Smooth muscle cell of the brain vasculature (primary cell): ENCODE measurements around the gene ZNF516.
A peak's percentile ranks its signal among the peaks of the same experiment; 100 is the strongest.

ENCODE experiments used
- DNase-seq: peaks from one replicate; pipeline ENCODE4 v3.0.0-alpha.2; 2012; ENCODE audit warnings: low read depth, low spot score

ZNF516 gene

DNA sequence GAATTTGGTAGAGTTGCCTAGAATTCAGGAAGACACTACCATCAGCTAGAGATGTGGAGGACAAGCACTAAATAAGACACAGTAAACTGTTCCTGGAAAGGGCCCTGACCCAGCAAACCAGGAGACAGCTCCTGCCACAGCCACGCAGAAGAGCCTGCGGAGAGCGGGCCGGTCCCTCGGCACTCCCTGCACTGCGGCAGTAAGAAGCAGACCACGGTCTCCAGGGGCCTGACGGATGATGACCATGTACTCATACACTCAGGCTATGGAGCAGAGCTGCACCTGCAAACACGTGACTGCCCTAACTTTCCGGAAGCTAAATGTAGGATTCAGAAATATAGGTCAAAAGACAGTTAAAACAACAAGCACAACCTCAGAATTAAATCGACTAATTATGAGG is 72.9 kb downstream of the ZNF516 start:
- DNase-seq, result no peak

DNA sequence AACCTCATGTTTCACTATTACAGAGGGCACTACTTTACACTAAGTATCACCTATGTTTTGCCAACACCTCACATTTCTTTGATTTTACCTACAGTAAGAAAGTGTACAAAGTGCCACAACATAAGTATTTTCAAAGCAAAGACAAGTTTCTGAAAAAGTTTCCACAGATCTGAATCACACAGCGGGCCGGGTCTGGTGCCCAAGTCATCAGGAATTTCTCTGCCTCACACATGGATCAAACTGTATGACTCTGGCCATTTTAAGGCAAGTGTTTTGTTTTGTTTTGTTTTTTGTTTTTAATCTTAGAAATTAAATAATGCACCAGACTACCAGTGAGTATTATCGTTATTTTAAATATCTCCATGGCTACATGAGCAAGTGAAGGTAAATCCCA is 73.4 kb downstream of the ZNF516 start:
- DNase-seq, result no peak

DNA sequence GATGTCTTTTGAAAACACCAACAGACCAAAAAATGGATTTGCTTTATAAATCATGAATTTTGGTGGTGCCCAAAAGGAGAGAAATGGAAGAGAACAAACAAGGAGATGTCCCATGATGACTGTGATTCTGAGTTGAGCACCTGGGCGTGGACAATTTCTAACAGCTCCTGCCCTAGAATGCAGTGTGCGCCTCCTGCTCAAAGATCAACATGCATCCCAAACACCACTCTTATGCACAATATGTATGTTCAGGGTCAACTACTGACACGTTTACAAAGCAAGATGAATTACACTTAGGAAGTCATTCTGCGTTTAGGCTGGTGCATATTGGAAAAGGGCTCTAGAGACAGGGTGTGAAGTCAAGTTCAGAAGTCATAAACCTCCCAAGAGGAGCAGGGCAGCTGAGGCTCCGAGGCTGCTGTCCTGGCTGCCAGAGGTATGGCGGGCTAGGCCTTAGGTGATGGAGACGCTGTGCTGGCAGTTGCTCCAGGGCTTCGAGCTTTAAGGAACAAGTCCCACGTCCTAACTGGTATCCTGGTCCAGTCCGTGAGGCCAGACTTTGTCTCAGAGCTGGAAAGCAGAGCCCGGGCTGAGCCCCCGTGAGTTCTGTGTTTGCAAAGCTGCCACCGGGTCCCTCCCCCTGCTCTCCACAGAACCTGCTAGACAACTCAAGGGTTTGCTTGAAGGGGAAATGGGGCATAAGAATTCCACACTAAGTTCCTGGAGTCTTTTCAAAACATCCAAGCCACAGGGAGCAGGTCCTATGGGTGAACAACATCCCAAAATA is 74.0 kb downstream of the ZNF516 start:
- no peak for DNase-seq

DNA sequence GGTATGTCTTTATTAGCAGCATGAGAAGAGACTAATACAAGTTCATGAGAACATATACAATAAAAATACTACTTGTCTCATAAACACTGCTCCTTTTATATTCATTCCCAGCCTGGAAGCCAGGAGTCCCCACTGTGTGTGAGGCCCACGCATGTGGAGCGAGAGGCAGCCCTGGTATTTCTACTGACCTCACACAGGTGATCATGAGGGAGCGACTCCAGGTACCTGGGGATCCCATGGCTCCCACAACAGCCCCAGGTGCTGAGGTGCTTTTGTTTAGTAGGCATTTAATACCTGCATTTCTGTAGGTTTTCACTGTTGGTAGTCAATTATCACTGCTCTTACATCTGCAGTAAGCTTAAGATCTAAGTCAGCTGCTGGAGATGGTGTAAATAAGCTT is 75.2 kb downstream of the ZNF516 start:
- DNase-seq, result no peak

DNA sequence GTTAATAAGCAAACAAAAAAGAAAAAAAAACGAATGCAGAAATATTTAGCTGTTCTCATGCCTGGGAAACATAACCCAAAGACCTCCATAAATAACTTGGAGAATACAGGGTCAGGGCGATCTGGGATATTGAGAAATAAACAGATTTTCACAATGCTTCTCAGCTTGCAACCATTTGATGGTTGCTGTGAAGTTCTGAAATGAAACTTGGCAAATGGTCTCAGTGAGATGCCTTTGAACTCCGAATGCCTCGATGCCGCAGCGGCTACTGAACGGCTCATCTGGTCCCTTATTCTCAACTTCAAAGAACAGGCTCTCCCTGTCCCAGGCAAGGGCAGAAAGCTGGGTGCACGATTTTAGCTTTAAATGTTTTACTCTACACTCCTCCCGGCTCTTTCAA is 78.1 kb downstream of the ZNF516 start:
- peak; percentile 13 for DNase-seq

DNA sequence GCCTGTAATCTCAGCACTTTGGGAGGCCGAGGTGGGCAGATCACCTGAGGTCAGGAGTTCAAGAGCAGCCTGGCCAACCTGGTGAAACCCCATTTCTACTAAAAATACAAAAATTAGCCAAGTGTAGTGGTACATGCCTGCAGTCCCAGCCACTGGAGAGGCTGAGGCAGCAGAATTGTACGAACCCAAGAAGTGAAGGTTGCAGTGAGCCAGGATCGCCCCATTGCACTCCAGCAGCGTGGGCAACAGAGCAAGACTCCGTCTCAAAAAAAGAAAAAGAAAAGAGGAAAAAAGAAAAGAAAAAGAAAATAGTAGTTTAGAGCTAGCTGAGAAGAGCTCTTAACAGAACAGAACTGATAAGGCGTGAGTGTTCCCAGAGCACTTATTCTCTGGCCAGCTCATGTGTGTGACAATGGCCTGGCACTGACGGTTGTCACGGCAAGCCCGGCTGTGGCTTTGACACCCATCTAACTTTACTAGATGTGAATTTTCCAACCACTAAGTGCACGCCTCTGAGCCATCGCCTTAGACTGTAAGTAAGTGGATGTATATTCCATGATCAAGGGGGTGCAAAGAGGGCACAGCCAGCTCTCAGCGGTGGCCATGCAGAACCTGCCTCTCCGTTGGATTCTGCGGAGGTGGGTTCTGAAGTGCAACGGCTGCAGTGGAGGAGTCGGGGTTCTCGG is 80.0 kb downstream of the ZNF516 start:
- DNase-seq, result no peak

DNA sequence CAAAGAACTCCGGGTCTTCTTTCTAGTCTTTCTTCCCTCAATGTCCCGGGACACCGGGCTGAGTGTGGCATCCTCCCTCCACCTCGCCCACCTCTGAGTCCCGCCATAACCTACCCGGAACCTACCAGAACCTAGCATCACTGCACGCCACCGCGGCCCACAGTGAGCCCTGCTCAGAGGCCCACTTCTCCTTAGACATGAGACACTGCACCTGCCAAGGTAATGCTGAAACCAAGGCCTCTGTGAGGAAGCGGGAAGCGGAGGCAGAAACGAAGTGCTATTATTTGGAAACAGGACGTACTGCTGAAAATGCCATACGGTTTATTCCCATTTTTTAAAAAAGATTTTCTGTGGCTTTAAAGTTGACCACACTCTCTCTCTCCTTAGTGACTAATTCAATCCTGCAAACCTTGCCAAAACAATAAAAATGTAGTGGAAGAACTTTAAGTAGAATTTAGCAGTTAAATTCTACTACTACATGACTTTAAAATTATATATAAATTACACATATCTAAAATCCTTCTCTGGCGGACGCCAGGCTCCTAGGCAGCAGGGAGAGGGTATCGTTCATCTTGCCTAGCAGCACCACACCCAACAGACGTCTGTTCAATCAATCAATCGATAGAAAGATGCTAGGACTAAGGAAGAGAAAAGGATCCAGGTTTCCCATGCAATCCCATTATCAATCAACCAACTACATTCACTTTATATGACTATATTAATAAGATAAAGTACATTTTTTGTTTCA is 82.0 kb downstream of the ZNF516 start:
- DNase-seq, result no peak

DNA sequence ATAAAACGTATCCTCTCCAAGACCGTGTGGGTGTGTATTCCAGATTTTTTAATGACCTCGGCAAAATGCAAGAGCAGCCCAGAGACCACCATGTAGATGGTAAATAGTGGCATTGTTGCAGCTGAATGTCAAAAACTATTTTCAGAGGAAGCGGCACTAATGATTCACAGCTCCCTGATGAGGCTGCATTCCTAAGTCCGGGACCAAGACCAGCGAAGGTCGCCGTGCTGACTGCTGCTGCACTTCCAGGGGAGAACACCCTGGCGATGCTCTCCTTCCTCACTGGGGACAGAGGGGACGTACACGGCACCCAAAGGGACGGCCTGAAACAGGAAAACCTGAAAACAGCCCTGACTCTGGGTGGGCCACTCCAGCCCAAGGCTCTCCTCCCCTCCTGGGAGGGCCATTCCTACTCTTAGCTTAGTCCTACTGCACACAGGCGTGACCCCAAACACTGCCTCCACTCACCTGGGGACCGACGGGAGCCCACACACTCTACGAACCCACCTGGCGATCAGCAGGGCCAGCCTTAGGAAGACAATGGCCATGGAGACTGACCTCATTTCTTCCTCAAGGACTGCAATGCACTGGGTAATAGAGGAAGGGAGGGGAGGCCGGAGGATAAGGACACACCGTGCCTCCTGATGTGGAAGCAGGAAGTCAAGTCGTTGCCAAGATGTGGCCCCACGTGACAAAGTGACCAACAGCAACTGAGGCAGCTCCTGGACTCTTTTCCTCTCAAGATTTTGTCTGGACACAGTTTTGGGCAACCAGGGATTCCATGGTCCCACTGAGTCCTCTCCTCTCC is 82.8 kb downstream of the ZNF516 start:
- DNase-seq, result no peak

DNA sequence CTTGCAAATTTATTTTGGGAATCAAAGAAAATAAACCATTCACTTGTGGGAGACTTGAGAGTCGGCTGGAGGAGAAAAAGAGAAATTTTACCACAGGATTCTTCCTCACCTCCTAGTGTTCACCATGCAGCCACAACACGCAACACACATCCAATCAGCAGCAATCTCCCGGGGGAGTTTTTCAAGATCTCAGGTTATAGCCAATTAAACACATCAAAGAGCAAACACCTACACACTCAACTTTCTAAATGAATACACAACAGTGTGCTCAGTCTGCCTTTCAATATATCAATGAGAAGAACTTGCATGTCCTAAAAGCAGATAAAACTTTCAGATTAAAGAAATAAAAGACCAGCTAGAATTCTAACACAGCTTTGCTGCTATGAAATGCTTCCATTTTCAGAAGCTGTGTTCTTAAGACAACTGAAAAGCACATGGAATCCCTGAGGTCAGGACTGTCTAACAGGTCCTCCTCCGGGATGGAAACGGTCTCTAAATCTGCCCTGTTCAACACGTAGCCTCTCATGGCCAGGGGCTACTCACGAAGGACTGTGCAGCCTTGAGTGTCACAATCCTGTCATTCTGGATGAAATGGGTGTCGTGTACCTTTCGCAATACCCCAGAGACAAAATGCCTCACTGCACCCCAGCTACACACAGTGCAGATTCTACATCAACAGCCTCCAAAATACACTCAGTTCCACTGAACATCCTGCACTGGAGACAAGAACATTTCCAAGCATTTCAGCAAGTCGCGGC is 84.2 kb downstream of the ZNF516 start:
- DNase-seq, result no peak

DNA sequence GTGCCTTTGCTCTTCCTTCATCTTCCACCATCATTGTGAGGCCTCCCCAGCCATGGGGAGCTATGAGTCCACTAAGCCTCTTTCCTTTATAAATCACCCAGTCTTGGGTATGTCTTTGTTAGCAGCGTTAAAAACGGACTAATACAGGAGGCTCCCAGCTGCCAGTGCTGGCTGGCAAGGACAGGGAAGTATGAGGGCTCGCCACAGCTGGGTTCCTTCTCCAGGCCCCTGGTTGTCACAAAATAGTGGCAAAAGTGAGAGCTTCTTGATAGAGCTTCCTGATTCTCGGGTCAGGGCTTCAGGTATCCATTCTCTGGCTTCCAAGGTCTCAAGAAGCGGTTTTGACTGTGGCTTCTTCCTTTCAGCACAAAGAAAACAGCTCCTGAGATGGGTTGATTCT is 85.0 kb downstream of the ZNF516 start:
- no peak for DNase-seq

DNA sequence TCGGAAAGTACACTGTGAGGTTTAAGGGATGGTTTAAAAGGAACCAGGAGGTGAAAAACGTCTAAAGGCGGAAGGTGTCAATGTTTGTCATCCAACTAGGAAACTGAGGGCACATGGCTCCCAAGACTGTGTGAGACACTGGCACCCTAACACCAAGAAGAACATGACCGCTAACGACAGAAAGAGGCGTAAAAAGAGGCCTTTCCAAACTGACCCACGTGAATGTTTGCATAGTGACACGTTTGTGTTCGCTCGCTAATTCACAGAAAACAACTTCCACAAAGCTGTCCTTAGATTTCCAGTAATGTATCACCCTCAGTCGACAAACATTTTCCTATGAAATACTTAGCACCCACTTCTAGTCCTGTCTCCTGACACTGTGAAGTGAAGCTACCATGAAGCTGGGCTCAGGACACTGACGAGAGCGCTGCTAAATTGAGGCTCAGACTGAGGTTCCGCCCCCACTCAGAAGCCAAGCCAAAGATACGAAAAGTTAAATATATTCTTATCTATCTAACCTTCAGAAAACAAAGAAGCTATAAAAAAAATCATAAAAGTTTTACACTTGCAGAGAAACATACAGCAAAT is 86.5 kb downstream of the ZNF516 start:
- DNase-seq, result no peak

DNA sequence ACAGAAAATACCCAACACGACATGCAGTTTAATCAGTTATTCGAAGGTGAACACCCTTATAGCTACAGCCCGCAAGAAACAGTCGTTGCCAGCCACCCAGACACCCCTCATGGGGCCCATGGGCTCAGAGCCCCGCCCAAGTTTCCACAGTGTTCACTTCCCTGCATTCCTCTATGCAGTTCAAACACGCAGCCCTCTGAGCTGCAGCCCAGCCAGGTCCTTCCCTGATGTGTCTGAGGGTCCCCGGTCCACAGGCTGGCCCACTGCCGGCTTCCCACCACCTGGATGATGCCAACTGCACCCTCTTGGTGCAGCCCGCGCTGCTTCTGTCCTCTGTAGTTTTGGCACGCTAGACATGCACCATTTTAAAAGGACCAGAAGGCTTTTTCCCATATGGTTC is 87.4 kb downstream of the ZNF516 start:
- no peak for DNase-seq

DNA sequence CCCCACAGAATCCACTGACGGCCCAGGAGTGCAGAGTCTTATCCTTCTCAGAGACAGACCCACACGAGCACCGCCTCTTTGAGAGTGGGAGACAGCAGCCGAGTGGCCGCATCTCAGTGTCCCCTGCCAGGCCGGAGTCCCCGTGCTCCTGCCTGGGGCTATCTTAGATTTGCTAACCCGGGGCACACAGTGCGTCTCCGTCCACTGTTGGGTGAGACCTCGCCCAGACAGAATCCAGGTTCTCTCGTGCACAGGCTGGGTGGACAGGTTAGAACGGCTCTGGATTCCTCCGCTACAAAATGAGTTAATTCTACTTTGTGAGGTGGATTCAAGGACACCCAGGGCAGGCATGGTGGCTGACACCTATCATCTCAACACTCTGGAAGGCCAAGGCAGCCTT is 88.3 kb downstream of the ZNF516 start:
- DNase-seq, result no peak

DNA sequence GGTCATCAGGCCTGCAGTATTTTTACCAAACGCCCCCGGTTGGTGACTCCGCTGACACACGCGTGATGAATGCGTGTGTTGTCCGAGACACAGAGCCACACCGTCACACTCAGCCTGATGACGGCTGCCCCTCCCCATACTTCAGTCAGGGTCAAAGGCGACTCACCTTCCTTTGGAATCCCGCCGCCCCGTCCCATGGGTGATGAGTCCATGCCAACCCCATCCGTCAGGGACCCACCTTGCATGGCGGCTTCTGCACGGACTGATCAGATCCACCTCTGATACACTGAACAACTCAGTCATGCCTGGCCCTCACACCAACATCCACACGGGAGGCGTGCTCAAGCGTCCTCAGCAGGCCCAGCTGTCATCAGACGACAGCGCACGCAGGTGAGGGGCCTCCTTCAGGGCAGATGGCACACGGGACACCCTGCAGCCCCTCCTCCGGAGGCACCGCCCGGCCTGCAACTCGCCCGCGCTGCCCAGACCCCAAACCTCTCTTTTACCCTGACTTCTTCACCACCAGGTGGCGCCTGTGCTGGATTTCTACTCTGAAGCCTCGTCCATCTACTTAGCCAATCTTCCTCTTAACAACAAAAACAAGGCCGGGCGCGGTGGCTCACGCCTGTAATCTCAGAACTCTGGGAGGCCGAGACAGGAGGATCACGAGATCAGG is 89.2 kb downstream of the ZNF516 start:
- peak; percentile 12 for DNase-seq

DNA sequence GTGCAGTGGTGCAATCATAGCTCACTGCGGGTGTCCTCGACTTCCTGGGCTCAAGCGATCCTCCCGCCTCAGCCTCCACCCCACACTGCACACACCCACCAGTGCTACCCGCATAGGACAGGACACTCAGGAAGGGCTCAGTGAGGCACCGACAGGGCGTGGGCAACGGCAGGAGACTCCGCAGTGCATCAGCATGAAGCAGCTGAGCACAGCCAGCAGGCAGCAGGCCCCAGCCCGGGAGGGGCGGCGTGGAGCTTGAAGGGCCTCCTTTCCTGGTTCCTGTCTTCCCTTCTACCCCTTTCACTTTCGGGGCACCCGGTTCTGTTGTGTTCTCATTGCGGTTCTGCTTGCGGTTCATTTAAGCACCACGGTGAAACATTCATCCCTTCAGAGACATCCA is 89.8 kb downstream of the ZNF516 start:
- DNase-seq, result no peak

DNA sequence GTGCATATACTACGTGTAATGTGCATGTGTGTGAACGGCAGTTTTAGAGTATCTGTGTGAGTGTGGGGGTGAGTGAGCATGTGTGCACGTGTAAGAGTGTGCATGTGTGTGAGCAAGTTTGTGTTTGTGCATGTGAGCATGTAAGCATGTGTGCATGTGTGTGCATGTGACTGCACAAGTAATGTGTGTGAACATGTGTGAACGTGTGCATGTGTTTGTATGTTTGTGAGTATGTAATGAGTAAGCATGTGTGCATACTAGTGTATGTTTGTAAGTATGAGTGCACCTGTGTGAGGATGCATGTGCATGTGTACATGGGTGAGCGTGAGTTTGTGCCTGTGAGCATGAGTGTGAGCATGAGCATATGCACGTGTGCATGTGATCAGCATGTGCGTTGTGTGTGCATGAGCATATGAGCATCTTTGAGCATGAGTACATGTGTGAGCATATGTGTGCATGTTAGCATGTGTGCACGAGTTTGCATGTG is 90.7 kb downstream of the ZNF516 start:
- DNase-seq, result no peak

DNA sequence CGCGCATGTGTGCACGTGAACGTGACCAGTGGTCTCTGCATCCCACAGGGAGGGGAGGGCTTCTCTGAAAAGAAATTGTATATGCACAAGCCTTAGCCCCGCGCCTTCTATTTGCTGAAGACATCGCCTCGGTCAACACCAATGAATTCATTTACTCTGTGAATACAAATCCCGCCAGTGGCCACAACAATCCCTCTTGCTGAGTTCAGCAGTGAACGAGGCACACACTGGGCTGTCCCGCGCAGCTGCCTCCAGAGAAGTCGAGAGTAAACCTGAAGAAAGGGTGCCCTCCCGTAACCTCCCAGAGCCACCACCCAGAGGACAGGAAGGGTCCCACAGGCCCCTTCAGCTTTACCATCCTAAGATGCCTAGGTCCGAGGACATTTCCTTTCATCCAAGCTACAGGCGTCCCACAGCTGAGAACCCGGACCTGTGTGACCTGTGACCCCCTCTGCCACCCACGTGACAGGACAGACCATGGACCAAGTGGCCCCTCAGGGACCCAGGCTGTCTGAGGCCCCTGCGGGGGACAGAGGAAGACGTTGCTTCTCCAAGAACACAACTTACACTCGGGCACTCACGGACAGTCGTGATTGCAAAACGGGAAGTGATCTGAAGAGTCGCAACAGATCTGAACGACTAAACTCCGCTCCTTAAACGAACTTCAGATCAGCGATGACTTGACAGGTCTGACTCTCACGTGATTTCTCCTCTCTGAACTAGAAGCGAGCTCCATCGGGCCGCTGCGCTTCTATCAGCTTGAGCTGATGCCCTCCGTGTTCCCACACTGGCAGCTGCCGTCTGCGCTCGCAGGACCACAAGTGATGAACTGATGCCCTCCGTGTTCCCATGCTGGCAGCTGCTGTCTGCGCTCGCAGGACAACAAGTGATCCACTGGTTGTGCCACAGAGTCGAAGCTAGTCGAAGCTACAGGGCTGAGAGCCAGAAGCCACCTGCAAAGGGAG is 92.7 kb downstream of the ZNF516 start:
- DNase-seq, result no peak

DNA sequence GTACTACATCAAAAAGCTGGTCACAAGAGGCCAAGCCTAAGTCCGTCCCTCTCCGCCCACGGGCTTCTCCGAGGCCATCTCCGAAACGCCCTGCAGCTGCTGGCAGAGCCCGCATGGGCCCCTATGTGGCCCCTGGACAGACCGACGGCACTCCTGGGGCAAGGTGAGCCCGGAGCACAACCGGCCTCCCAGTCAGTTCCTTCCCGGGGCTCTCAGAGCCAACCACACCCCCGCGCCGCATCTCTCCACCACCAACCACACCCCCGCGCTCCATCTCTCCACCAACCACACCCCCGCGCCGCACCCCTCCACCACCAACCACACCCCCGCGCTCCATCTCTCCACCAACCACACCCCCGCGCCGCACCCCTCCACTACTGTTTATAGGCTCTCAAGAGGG is 93.5 kb downstream of the ZNF516 start:
- DNase-seq, result no peak
